Adipocyte (in vitro differentiated cells): ENCODE measurements around the gene EIPR1.

ENCODE experiments used
- DNase-seq: peaks from one replicate; pipeline ENCODE4 v3.0.0-alpha.2; 2015; ENCODE audit warnings: low read depth
- H3K27me3 ChIP-seq: replicated peaks from 2 replicates; pipeline ENCODE4 v1.7.0; 2013; ENCODE audit warnings: mild to moderate bottlenecking, low read length, moderate library complexity; ENCODE audit not compliant: control insufficient read depth, insufficient read depth
- H3K36me3 ChIP-seq: 2 replicates; pipeline ENCODE4 v1.7.0; 2013; ENCODE audit warnings: low read length, mild to moderate bottlenecking, moderate library complexity; ENCODE audit not compliant: control insufficient read depth, insufficient read depth, severe bottlenecking
- H3K4me1 ChIP-seq: 2 replicates; pipeline ENCODE4 v1.7.0; 2013; ENCODE audit warnings: mild to moderate bottlenecking, low read length, moderate library complexity; ENCODE audit not compliant: control insufficient read depth, insufficient read depth
- H3K4me3 ChIP-seq: 2 replicates; pipeline ENCODE4 v1.7.0; 2013; ENCODE audit warnings: mild to moderate bottlenecking, low read length, moderate library complexity
- H3K9ac ChIP-seq: 2 replicates; pipeline ENCODE4 v1.7.0; 2013; ENCODE audit warnings: mild to moderate bottlenecking, low read length, moderate library complexity
- H3K9me3 ChIP-seq: 2 replicates; pipeline ENCODE4 v1.7.0; 2013; ENCODE audit warnings: mild to moderate bottlenecking, low read length, moderate library complexity; ENCODE audit not compliant: control insufficient read depth

Gene EIPR1

GRCh38 chr2:3160751-3161330, 216.8 kb downstream of the EIPR1 start:
- Histone ChIP-seq H3K27me3 (no peaks in the 10 kb centered on the region), H3K9me3 (no peaks in the 10 kb centered on the region), H3K4me1 (no peaks in the 10 kb centered on the region), H3K9ac (no peak overlapping the region), H3K4me3 (no peak overlapping the region), H3K36me3 (no peaks in the 10 kb centered on the region)
- no peak for DNase-seq

- H3K27me3 ChIP-seq, result no peaks in the 10 kb centered on the region
- H3K9ac ChIP-seq, result no peak overlapping the region
- no peak for DNase-seq
- no peaks in the 10 kb centered on the region for H3K9me3 ChIP-seq
- no peaks in the 10 kb centered on the region for H3K4me1 ChIP-seq
- no peaks in the 10 kb centered on the region for H3K36me3 ChIP-seq
- H3K4me3 ChIP-seq, result no peak overlapping the region
Observed at GRCh38 chr2:3159782-3160545, 217.7 kb downstream of the EIPR1 start.

- no peaks in the 10 kb centered on the region for H3K27me3 ChIP-seq
- DNase-seq, result no peak
- H3K36me3 ChIP-seq, result no peaks in the 10 kb centered on the region
- no peaks in the 10 kb centered on the region for H3K4me1 ChIP-seq
- no peak overlapping the region for H3K9ac ChIP-seq
- no peaks in the 10 kb centered on the region for H3K9me3 ChIP-seq
- H3K4me3 ChIP-seq, result no peak overlapping the region
Observed at GRCh38 chr2:3154700-3155099, 222.9 kb downstream of the EIPR1 start.

DNA sequence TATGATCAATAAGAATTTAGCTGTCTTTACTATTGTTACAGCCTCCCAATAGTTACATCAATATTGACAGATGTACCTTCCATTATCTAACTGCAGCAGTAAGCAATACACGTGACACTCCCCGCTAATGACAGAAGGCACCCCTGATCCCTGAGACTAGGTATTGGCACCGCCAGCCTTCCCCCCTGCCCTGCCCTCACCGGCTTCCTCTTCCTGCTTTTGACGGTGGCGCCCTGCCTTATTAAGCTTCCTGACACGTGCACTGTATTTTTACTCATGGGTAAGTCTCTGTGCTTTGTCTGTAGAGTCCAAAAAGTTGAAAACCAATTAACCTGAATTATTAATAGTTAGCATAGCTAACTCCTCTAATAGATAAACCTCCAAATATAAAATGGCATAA, 223.5 kb downstream of the EIPR1 start:
- no peaks in the 10 kb centered on the region for H3K9me3 ChIP-seq
- H3K27me3 ChIP-seq, result no peaks in the 10 kb centered on the region
- DNase-seq, result no peak
- H3K4me1 ChIP-seq, result no peaks in the 10 kb centered on the region
- H3K4me3 ChIP-seq, result no peak overlapping the region
- no peaks in the 10 kb centered on the region for H3K36me3 ChIP-seq
- H3K9ac ChIP-seq, result no peak overlapping the region

GRCh38 chr2:3151153-3151918, 226.3 kb downstream of the EIPR1 start:
- H3K9me3 ChIP-seq, result no peaks in the 10 kb centered on the region
- no peaks in the 10 kb centered on the region for H3K4me1 ChIP-seq
- peaks cover 2% of the 10 kb centered on the region for H3K27me3 ChIP-seq
- no peak for DNase-seq
- H3K9ac ChIP-seq, result no peak overlapping the region
- no peaks in the 10 kb centered on the region for H3K36me3 ChIP-seq
- H3K4me3 ChIP-seq, result no peak overlapping the region

- Histone ChIP-seq H3K36me3 (no peaks in the 10 kb centered on the region), H3K4me1 (no peaks in the 10 kb centered on the region), H3K9ac (no peak overlapping the region), H3K9me3 (no peaks in the 10 kb centered on the region), H3K27me3 (peaks cover 2% of the 10 kb centered on the region), H3K4me3 (no peak overlapping the region)
- no peak for DNase-seq
Observed at GRCh38 chr2:3149441-3150217, 228.0 kb downstream of the EIPR1 start.

- Histone ChIP-seq H3K9me3 (no peaks in the 10 kb centered on the region), H3K36me3 (no peaks in the 10 kb centered on the region), H3K9ac (no peak overlapping the region), H3K4me3 (no peak overlapping the region), H3K4me1 (no peaks in the 10 kb centered on the region), H3K27me3 (peaks cover 2% of the 10 kb centered on the region)
- no peak for DNase-seq
Observed at GRCh38 chr2:3148716-3149115, 228.9 kb downstream of the EIPR1 start.

GRCh38 chr2:3147651-3148530, 229.7 kb downstream of the EIPR1 start:
- DNase-seq, result no peak
- Histone ChIP-seq H3K4me1 (no peaks in the 10 kb centered on the region), H3K9ac (no peak overlapping the region), H3K36me3 (no peaks in the 10 kb centered on the region), H3K9me3 (no peaks in the 10 kb centered on the region), H3K27me3 (peaks cover 2% of the 10 kb centered on the region), H3K4me3 (no peak overlapping the region)

DNA sequence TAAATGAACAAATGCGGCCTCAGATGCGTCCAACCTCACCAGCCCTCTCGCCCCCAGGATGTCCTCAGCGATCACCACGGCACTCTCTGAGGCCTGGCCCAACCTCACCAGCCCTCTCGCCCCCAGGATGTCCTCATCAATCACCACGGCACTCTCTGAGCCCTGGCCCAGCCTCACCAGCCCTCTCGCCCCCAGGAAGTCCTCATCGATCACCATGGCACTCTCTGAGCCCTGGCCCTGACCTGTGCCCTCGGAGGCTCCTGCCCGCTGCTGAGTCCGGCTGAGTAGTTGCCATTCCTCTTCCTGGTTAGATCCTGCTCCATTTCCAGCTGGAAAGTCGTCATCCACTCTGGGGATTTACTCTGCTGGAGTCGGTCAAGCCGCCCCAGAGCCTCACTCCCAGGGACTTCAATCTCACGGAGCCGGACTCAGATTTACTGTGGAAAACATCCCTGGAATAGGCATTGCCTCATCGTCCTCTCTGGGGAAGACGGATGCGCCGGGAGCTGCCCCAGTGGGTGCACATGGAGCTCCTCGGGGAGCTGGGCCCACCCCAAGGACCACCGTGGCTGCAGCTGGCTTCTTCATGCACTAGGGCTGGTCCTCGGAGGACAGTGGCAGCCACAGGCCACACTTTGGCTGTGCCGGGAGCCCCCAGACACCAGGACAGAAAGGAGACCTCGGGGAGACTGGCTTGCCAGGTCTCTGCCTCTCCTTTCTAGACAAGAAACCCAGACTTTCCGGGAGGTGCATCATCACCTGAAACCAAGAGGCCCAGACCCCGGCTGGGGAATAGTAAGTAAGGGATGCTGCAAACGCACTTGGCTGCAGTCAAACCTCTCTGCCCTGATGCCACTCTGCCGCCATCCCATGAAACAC, 230.6 kb downstream of the EIPR1 start:
- Histone ChIP-seq H3K4me1 (no peaks in the 10 kb centered on the region), H3K9me3 (no peaks in the 10 kb centered on the region), H3K27me3 (peaks cover 2% of the 10 kb centered on the region)

GRCh38 chr2:3146175-3146574, 231.4 kb downstream of the EIPR1 start:
- DNase-seq, result no peak
- H3K4me1 ChIP-seq, result no peaks in the 10 kb centered on the region

More for the DNA sequence above, 230.6 kb downstream of the EIPR1 start:
- Histone ChIP-seq H3K9ac (no peak overlapping the region), H3K4me3 (no peak overlapping the region), H3K36me3 (no peaks in the 10 kb centered on the region)
- no peak for DNase-seq

More at GRCh38 chr2:3146175-3146574, 231.4 kb downstream of the EIPR1 start:
- no peaks in the 10 kb centered on the region for H3K36me3 ChIP-seq
- no peak overlapping the region for H3K4me3 ChIP-seq
- no peaks in the 10 kb centered on the region for H3K9me3 ChIP-seq
- H3K27me3 ChIP-seq, result peaks cover 2% of the 10 kb centered on the region
- H3K9ac ChIP-seq, result no peak overlapping the region
